HG03175 (cell line): ENCODE data around the gene TNNI3K.

Experiments used
- ATAC-seq: cut with Tn5 transposase; IDR thresholded peaks from one replicate; pipeline ENCODE4 v1.9.1; 2021; ENCODE audit warnings: mild to moderate bottlenecking, moderate library complexity; ENCODE audit not compliant: unreplicated experiment

The TNNI3K gene

GRCh38 chr1:74549932-74550331 lies 314.7 kb downstream of the TNNI3K start:
- no peak for ATAC-seq

DNA sequence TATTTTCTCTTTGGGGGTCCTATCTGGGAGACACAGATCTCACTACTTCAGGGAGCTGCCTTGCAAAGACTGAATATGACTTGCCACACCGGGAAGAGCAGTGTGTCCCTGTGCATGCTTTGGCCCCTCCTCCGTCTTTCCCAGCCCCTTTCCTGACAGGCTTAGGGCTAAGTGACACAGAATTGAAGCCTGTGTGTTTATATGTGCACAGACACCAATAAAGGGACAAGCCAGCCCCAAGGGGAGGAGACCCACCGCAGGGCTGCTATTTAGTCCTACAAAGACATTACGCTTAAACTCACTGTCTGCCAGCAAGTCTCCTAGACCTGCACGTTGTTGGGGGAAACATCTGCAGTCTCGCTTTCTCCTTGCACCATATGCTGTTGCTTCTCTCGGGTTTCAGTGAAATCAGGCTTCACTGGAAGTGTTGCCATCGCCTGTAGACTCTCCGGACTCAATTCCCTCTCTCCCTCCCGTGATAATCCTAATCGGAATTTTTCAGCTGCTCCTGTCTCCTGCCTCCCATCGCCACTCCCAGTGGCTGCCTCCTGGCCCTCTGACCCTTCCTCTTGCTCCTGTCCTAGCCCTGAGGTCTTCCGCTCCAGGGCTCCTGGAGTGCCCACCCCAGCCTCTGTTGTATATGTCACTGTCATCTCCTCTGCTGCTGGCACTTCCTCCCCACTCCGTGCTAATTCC lies 335.8 kb downstream of the TNNI3K start:
- ATAC-seq = no peak

- ATAC-seq = no peak
These were observed 336.3 kb downstream of the TNNI3K start for GRCh38 chr1:74571493-74571800.

DNA sequence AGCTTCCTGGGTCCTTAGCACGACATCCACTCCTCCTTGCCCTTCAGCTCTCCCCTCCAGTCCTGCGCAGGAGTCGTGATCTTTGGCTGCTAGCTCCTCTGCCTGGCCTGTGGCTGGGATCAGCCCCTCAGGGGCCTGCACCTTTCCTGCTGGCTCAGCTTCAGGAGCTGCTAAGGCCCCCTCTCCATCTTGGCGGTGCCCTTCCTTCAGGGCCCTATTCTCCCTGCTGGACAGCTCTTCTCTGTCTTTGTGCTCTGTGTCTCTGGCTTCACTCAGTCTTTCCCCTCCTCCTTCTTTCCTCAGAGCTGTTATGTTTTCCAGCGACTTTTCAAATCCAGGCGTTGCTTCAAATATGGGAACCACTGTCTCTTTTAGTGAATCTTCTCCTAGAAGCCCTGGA lies 336.7 kb downstream of the TNNI3K start:
- no peak for ATAC-seq

GRCh38 chr1:74578101-74578500 lies 342.9 kb downstream of the TNNI3K start:
- no peak for ATAC-seq

DNA sequence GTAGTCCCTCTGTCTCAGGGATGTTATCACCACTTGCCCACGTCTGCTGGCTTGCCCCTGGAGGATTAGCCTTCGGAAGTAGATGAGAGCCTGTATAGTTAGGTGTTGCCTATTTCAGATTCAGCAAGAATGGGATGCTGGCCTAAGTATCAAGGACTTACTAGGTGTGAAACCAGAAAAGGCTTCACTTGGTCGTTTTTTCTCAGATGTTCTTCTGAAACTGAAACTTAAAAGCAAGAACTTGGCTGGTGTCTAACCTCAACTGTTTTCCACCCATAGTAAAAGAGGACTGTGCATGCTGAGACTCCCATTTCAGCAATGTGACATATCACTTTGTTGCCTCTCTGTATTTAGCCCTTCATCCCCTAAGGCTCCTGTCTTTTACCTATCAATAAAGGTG lies 344.2 kb downstream of the TNNI3K start:
- peak; percentile 99 for ATAC-seq

- no peak for ATAC-seq
These were observed 348.2 kb downstream of the TNNI3K start for GRCh38 chr1:74583397-74583796.

DNA sequence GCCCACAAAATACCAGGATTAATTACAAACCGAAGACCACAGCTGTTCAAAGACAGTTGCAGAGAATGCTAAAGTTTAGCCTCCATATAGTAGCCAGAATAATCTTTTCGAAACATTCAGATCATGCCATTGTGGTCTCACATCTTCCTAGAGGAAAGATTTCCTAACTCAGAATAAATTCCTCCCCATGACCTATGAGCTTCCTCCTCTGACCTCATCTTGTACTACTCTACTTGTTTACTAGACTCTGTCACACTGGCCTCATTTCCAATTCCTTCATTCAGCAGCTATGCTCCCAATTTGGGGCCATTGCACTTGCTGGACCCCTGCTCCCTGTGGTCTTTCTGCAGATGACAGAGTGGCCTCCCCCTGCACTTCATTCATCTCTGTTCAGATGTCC lies 349.0 kb downstream of the TNNI3K start:
- no peak for ATAC-seq

DNA sequence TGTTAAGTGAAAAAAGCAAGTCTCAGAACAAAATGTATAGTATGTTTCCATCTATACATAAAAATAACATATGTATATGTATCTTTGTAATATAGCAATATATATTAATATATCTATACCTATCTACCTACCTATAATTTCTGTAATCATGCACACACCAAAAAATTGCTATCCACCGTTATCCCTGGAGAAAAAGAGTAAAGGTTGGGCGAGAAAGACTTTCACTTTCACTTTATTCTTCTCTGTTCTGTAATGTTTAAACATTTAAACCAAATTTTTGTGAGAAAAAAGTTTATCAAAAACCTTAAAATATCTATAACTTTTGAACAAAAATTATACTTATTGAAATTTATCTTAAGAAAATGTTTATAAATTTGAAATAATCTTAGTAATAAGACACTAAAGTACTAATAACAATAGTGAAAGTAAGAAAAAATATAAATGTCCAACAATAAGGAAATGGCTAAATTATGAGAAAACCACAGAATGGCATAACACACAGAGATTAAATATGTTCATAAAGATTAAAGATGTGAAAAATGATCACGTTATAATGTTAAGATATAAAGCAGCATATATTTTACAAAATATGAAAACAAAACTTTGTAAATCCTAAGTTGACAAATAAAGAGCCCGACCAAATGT lies 351.2 kb downstream of the TNNI3K start:
- peak; percentile 44 for ATAC-seq

GRCh38 chr1:74587888-74588287 lies 352.7 kb downstream of the TNNI3K start:
- no peak for ATAC-seq

DNA sequence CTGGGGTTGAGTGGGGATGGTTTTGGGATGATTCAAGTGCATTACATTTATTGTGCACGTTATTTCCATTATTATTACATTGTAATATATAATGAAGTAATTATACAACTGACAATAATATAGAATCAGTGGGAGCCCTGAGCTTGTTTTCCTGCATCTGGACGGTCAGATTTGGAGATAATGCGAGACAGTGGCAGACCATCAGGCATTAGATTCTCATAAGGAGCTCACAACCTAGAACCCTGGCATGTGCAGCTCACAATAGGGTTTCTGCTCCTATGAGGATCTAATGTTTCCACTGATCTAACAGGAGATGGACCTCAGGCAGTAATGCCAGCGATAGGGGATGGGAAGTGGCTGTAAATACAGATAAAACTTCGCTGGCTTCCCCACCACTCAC lies 355.1 kb downstream of the TNNI3K start:
- ATAC-seq = no peak

DNA sequence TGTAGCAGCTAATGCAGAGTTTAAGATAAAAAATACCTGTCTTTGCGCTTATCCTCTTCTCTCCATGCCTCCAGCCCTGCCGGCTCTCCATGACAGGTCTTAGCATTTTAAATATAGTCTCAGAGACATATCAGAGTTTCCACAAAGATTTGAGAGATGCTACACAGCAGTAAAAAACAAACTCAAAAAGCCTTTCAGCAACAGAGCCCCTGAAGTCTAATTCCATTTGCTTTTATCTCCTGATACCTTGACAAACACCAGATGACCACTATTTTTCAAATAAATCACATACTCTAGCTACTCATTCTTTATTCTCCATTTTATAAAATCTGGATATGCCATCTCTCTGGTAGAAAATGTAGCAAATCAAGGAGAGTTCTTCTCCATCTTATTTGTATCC lies 356.8 kb downstream of the TNNI3K start:
- ATAC-seq = no peak

DNA sequence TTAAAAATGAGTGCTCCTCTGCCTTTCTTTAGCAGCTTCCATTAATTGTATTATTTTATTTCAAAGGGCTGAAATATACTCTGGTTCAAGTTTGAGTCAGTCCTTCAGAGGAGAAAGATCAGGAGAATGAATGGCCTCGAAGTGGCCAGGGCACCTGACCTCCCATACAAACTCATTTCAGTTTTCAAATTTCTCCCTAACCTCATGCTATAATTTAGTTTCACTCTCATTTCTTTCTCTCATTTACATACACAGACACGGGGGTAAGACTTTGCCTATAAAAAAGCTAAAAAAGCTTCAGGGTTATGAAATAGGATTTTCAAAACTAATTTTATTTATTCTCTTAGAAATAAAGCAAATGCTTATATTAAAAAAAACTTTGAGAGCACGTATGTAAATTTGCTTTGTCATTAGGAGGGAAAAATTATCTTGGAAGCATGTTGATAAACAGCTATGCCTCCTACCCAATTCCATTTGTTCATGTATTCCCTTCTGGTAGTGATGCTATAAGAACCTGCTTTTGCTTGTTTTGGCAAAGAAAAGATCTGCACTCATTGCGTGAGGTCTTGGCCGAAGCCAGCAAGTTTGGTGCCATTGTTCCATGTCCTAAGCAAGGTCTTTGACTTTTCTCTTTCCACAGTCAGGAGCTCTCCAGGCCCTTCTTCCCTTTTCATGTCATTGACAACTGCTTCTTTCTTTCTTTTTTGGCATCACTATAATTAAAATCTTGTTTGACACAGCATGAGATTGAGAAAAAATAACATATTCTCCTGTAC lies 357.6 kb downstream of the TNNI3K start:
- no peak for ATAC-seq
